ENCODE data around the gene FLT4.

DNA sequence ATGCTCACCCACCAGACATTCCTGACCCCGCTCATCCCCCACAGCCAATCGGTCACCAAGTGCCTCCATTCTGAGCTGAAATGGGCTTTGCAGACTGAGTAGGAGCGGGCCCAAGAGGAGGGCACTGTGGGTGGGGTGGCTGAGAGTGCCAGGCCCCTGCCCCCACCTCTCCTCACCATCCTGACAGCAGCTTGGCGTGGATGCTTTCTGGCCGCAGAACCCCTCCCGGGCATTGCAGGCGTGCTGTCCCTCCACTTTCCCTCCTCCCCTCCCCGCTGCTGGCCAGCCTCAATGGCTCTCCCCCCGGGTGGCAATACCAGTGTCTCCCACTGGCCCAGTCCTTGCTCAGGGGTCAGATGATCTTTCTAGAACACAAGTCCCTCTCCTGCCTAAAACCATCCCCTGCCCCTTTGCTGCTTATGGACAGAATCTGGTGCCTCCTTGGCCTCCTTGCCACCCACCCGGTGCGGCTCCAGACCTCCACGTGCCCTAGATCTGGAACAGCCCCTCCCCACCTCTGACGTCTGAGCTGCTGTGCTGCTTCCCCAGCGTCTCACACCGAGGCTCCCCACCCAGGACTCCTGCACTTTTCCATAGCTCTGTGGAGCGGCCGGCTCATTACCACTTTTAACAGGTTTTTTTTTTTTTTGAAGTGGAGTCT lies 6.1 kb downstream of the FLT4 start:
- TF ChIP-seq EZH2 (IDR thresholded peaks at IDR 0.05; ENCODE audit: low read length, missing control alignments) = no peak
- TF ChIP-seq, protein P1, sequence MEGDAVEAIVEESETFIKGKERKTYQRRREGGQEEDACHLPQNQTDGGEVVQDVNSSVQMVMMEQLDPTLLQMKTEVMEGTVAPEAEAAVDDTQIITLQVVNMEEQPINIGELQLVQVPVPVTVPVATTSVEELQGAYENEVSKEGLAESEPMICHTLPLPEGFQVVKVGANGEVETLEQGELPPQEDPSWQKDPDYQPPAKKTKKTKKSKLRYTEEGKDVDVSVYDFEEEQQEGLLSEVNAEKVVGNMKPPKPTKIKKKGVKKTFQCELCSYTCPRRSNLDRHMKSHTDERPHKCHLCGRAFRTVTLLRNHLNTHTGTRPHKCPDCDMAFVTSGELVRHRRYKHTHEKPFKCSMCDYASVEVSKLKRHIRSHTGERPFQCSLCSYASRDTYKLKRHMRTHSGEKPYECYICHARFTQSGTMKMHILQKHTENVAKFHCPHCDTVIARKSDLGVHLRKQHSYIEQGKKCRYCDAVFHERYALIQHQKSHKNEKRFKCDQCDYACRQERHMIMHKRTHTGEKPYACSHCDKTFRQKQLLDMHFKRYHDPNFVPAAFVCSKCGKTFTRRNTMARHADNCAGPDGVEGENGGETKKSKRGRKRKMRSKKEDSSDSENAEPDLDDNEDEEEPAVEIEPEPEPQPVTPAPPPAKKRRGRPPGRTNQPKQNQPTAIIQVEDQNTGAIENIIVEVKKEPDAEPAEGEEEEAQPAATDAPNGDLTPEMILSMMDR (conservative IDR thresholded peaks at IDR 0.05 in 1 of 2, IDR thresholded peaks at IDR 0.05 in 1 of 2; ENCODE audit: low read depth in 1 of 2, low read length in 2 of 2) = no peak
